CD4-positive, CD25-positive, alpha-beta regulatory T cell (primary cell): ENCODE data around the gene USP49. TPM values are rescaled to one million over a fixed set of nuclear protein-coding genes. Genes with fewer than 3 reads are reported as not detected.

Experiments used
- ATAC-seq, 2 donors: fragments of 150-1000 bp; cut with Tn5 transposase; one replicate each; pipeline ENCODE4 v1.10.0; 2021; ENCODE audit warnings: low read depth in 2 of 2, moderate number of reproducible peaks in 2 of 2, moderate library complexity in 1 of 2
- DNase-seq, 3 donors: peaks; one replicate each; pipeline versions ENCODE4 v3.0.0 to v3.0.0-alpha.2; 2012 to 2022; ENCODE audit warnings: mixed read lengths in 1 of 3
- H3K27ac ChIP-seq: one replicate; pipeline ENCODE4 v1.7.0; 2013; ENCODE audit warnings: mild to moderate bottlenecking, low read length; ENCODE audit not compliant: insufficient read depth, poor library complexity, severe bottlenecking
- H3K27me3 ChIP-seq: one replicate; pipeline ENCODE4 v1.7.0; 2013; ENCODE audit warnings: low read length; ENCODE audit not compliant: control insufficient read depth, insufficient read depth
- H3K36me3 ChIP-seq: one replicate; pipeline ENCODE4 v1.7.0; 2013; ENCODE audit warnings: mild to moderate bottlenecking, low read length, moderate library complexity; ENCODE audit not compliant: control insufficient read depth, insufficient read depth
- H3K4me1 ChIP-seq: 2 replicates; pipeline ENCODE4 v1.7.0; 2013; ENCODE audit warnings: mild to moderate bottlenecking, low read length; ENCODE audit not compliant: insufficient read depth, control insufficient read depth, poor library complexity, severe bottlenecking
- H3K4me3 ChIP-seq: one replicate; pipeline ENCODE4 v1.7.0; 2013; ENCODE audit warnings: low read depth, mild to moderate bottlenecking, low read length, moderate library complexity
- H3K9me3 ChIP-seq, 2 experiments: 1 replicate in 1 of 2; 2 replicates in 1 of 2; pipeline ENCODE4 v1.7.0; 2013; ENCODE audit warnings: low read length in 2 of 2, mild to moderate bottlenecking in 1 of 2, moderate library complexity in 1 of 2; ENCODE audit not compliant: control insufficient read depth in 2 of 2
- H3K27ac Mint-ChIP-seq, 3 donors: one replicate each; pipeline ENCODE4 v1.8.0; 2020 to 2022; ENCODE audit warnings: mild to moderate bottlenecking in 3 of 3, mixed read lengths in 3 of 3, moderate library complexity in 2 of 3
- H3K27me3 Mint-ChIP-seq: one replicate; pipeline ENCODE4 v1.8.0; 2022; ENCODE audit warnings: mild to moderate bottlenecking, mixed read lengths
- H3K36me3 Mint-ChIP-seq: one replicate; pipeline ENCODE4 v1.8.0; 2020; ENCODE audit warnings: mixed read lengths
- H3K4me1 Mint-ChIP-seq, 4 donors: one replicate each; pipeline ENCODE4 v1.8.0; 2020 to 2022; ENCODE audit warnings: mixed read lengths in 4 of 4, mild to moderate bottlenecking in 1 of 4
- H3K4me3 Mint-ChIP-seq, 4 donors: one replicate each; pipeline ENCODE4 v1.8.0; 2020 to 2022; ENCODE audit warnings: mild to moderate bottlenecking in 4 of 4, mixed read lengths in 4 of 4, moderate library complexity in 3 of 4
- H3K9me3 Mint-ChIP-seq, 7 donors: one replicate each; pipeline ENCODE4 v1.8.0; 2020 to 2022; ENCODE audit warnings: mixed read lengths in 7 of 7, mild to moderate bottlenecking in 3 of 7, moderate library complexity in 2 of 7
- polyA plus RNA-seq, 4 donors: library from polyadenylated mRNA; unstranded; fragments of 300-500 nt; fragmentation: Illumina TruSeq; gene quantifications; one replicate each; pipeline ENCODE4 v1.2.3, GENCODE V29; 2021
- total RNA-seq: library from RNA; stranded (reverse); gene quantifications from one replicate; pipeline ENCODE4 v1.2.3, GENCODE V29; 2022

USP49 gene
- total and polyA plus RNA-seq, 5 donors from 2014 or later, result 0.34 to 2.9 (median 0.52) TPM

- no peaks in the 10 kb centered on the region for H3K36me3 Mint-ChIP-seq
- no peak overlapping the region for H3K4me3 Mint-ChIP-seq
- peaks cover 0 to 7% (median 0%) of the 10 kb centered on the region in 4 donors for H3K4me1 Mint-ChIP-seq
- H3K27me3 Mint-ChIP-seq, result no peaks in the 10 kb centered on the region
- Histone ChIP-seq H3K27ac (no peak overlapping the region), H3K4me1 (no peaks in the 10 kb centered on the region), H3K36me3 (no peaks in the 10 kb centered on the region), H3K27me3 (no peaks in the 10 kb centered on the region), H3K4me3 (no peak overlapping the region), H3K9me3 (no peaks in the 10 kb centered on the region)
- H3K9me3 Mint-ChIP-seq, result no peaks in the 10 kb centered on the region
- no peak for DNase-seq
- H3K27ac Mint-ChIP-seq, result no peak overlapping the region
- no peak for ATAC-seq
Observed at GRCh38 chr6:41832263-41832662, 62.9 kb downstream of the USP49 start.

GRCh38 chr6:41826343-41827022 lies 68.7 kb downstream of the USP49 start:
- no peaks in the 10 kb centered on the region for H3K36me3 Mint-ChIP-seq
- ATAC-seq (no peak), DNase-seq (no peak)
- no peaks in the 10 kb centered on the region for H3K9me3 Mint-ChIP-seq
- Histone ChIP-seq H3K36me3 (no peaks in the 10 kb centered on the region), H3K27ac (no peak overlapping the region), H3K4me3 (no peak overlapping the region), H3K27me3 (no peaks in the 10 kb centered on the region), H3K4me1 (no peaks in the 10 kb centered on the region), H3K9me3 (no peaks in the 10 kb centered on the region)
- peaks cover 0 to under 1% (median 0%) of the 10 kb centered on the region in 4 donors for H3K4me1 Mint-ChIP-seq
- H3K27ac Mint-ChIP-seq, result no peak overlapping the region
- H3K27me3 Mint-ChIP-seq, result no peaks in the 10 kb centered on the region
- H3K4me3 Mint-ChIP-seq, result no peak overlapping the region

- no peak overlapping the region for H3K4me3 ChIP-seq
- no peaks in the 10 kb centered on the region for H3K36me3 ChIP-seq
- no peak overlapping the region for H3K4me3 Mint-ChIP-seq
- no peak overlapping the region for H3K27ac Mint-ChIP-seq
- ATAC-seq (no peak), DNase-seq (no peak)
- H3K27me3 Mint-ChIP-seq, result peaks cover 4% of the 10 kb centered on the region
- no peaks in the 10 kb centered on the region for H3K4me1 Mint-ChIP-seq
- no peaks in the 10 kb centered on the region for H3K9me3 Mint-ChIP-seq
- no peaks in the 10 kb centered on the region for H3K27me3 ChIP-seq
- H3K27ac ChIP-seq, result no peak overlapping the region
- no peaks in the 10 kb centered on the region for H3K4me1 ChIP-seq
- no peaks in the 10 kb centered on the region for H3K9me3 ChIP-seq
- H3K36me3 Mint-ChIP-seq, result no peaks in the 10 kb centered on the region
Observed at GRCh38 chr6:41824571-41825569, 70.3 kb downstream of the USP49 start.

GRCh38 chr6:41823178-41823577 lies 72.0 kb downstream of the USP49 start:
- no peak for DNase-seq
- Histone ChIP-seq H3K4me3 (no peak overlapping the region), H3K4me1 (no peaks in the 10 kb centered on the region), H3K27ac (no peak overlapping the region), H3K36me3 (no peaks in the 10 kb centered on the region), H3K9me3 (no peaks in the 10 kb centered on the region), H3K27me3 (no peaks in the 10 kb centered on the region)
- Mint-ChIP-seq H3K9me3 (no peaks in the 10 kb centered on the region), H3K27ac (no peak overlapping the region), H3K4me3 (no peak overlapping the region), H3K4me1 (no peaks in the 10 kb centered on the region), H3K27me3 (peaks cover 4% of the 10 kb centered on the region), H3K36me3 (no peaks in the 10 kb centered on the region)
- ATAC-seq, result no peak

GRCh38 chr6:41822021-41822420 lies 73.2 kb downstream of the USP49 start:
- no peak for ATAC-seq
- Mint-ChIP-seq H3K27ac (no peak overlapping the region), H3K27me3 (peaks cover 4% of the 10 kb centered on the region), H3K4me3 (no peak overlapping the region), H3K9me3 (no peaks in the 10 kb centered on the region), H3K4me1 (no peaks in the 10 kb centered on the region), H3K36me3 (no peaks in the 10 kb centered on the region)
- no peaks in the 10 kb centered on the region for H3K4me1 ChIP-seq
- H3K27ac ChIP-seq, result no peak overlapping the region
- H3K9me3 ChIP-seq, result no peaks in the 10 kb centered on the region
- H3K4me3 ChIP-seq, result no peak overlapping the region
- H3K36me3 ChIP-seq, result no peaks in the 10 kb centered on the region
- DNase-seq, result no peak
- H3K27me3 ChIP-seq, result no peaks in the 10 kb centered on the region

GRCh38 chr6:41821266-41821665 lies 73.9 kb downstream of the USP49 start:
- H3K36me3 ChIP-seq, result no peaks in the 10 kb centered on the region
- no peaks in the 10 kb centered on the region for H3K4me1 ChIP-seq
- H3K9me3 Mint-ChIP-seq, result no peaks in the 10 kb centered on the region
- H3K4me3 Mint-ChIP-seq, result no peak overlapping the region
- DNase-seq (no peak), ATAC-seq (no peak)
- H3K27ac Mint-ChIP-seq, result no peak overlapping the region
- H3K4me1 Mint-ChIP-seq, result no peaks in the 10 kb centered on the region
- H3K9me3 ChIP-seq, result no peaks in the 10 kb centered on the region
- H3K27me3 Mint-ChIP-seq, result peaks cover 4% of the 10 kb centered on the region
- no peaks in the 10 kb centered on the region for H3K36me3 Mint-ChIP-seq
- no peak overlapping the region for H3K27ac ChIP-seq
- H3K27me3 ChIP-seq, result no peaks in the 10 kb centered on the region
- no peak overlapping the region for H3K4me3 ChIP-seq

- no peaks in the 10 kb centered on the region for H3K27me3 ChIP-seq
- DNase-seq (no peak), ATAC-seq (no peak)
- Mint-ChIP-seq H3K4me3 (no peak overlapping the region), H3K36me3 (no peaks in the 10 kb centered on the region), H3K27ac (no peak overlapping the region), H3K9me3 (no peaks in the 10 kb centered on the region), H3K27me3 (peaks cover 4% of the 10 kb centered on the region), H3K4me1 (peaks cover 0 to 4% (median 0%) of the 10 kb centered on the region in 4 donors)
- H3K27ac ChIP-seq, result no peak overlapping the region
- no peak overlapping the region for H3K4me3 ChIP-seq
- H3K9me3 ChIP-seq, result no peaks in the 10 kb centered on the region
- no peaks in the 10 kb centered on the region for H3K36me3 ChIP-seq
- H3K4me1 ChIP-seq, result no peaks in the 10 kb centered on the region
Observed at GRCh38 chr6:41818271-41819054, 76.7 kb downstream of the USP49 start.
